ENCODE measurements around the gene GCDH.
"Not testable (repeated sequence)": the region's sequence is repeated elsewhere in the genome, so short reads cannot be mapped to it uniquely, and the experiment has no call there.

The GCDH gene

DNA sequence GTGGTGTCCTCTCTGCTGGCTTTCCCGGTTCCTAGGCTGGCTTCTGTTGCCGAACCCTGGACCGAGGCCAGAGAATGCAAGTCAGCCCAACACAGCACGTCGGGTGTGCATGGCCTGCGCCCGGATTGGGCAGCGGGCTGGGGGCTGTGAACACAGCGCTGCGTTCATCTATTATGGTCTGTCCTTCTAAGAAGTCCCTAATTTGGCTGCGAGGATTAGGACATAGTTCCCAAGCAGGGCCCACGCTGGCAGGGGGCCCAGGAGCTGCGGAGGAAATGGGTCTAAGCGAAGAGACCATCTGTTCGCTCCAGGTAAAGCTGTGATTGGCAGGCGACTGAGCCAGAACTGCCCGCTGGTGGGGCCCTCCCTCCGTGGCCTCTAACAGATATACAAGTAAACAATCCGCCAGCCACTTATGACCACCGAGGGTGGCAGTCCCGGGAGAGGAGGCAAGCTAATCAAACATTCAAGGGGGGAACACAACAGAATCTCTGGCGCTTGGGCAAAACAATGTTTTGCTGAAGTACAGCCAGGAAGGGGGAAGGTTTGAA is 22.1 kb downstream of the GCDH start:
- peak overlapping the region; percentile 38; the same call in 1 of the 2 replicates for H3K27ac ChIP-seq (ENCODE audit: low read length)
- TF ChIP-seq EZH2phosphoT487 (IDR thresholded peaks at IDR 0.05; ENCODE audit: low read length): no peak
- no peak for TF ChIP-seq EZH2 (optimal IDR thresholded peaks at IDR 0.05; ENCODE audit: low read depth, low read length)
- TF ChIP-seq, protein P1, sequence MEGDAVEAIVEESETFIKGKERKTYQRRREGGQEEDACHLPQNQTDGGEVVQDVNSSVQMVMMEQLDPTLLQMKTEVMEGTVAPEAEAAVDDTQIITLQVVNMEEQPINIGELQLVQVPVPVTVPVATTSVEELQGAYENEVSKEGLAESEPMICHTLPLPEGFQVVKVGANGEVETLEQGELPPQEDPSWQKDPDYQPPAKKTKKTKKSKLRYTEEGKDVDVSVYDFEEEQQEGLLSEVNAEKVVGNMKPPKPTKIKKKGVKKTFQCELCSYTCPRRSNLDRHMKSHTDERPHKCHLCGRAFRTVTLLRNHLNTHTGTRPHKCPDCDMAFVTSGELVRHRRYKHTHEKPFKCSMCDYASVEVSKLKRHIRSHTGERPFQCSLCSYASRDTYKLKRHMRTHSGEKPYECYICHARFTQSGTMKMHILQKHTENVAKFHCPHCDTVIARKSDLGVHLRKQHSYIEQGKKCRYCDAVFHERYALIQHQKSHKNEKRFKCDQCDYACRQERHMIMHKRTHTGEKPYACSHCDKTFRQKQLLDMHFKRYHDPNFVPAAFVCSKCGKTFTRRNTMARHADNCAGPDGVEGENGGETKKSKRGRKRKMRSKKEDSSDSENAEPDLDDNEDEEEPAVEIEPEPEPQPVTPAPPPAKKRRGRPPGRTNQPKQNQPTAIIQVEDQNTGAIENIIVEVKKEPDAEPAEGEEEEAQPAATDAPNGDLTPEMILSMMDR (IDR thresholded peaks at IDR 0.05; ENCODE audit: low read length): no peak
- no peak for DNase-seq
- H3K9ac ChIP-seq (ENCODE audit: low read length): no peak overlapping the region; the same call in 1 of the 2 replicates
- no peaks in the 10 kb centered on the region for H3K79me2 ChIP-seq (ENCODE audit: low read length)
- H3K27me3 ChIP-seq (replicated peaks; ENCODE audit: insufficient read depth, low read length): no peaks in the 10 kb centered on the region
- peaks cover 25% of the 10 kb centered on the region for H3F3A ChIP-seq (ENCODE audit: insufficient read depth, low read length)
- no peaks in the 10 kb centered on the region for H3K9me3 ChIP-seq (replicated peaks; ENCODE audit: insufficient read depth, low read length)
- H3K4me1 ChIP-seq (ENCODE audit: low read length): peaks cover 35% of the 10 kb centered on the region
- H2AFZ ChIP-seq (ENCODE audit: low read length): no peak overlapping the region
- H4K20me1 ChIP-seq (ENCODE audit: insufficient read depth, low read length): no peaks in the 10 kb centered on the region
- H3K36me3 ChIP-seq (replicated peaks; ENCODE audit: insufficient read depth, low read length): no peaks in the 10 kb centered on the region
- no peaks in the 10 kb centered on the region for H3K9me2 ChIP-seq (replicated peaks; ENCODE audit: insufficient read depth, low read length)
- no peak overlapping the region for H3K4me3 ChIP-seq (ENCODE audit: low read length)
- peak overlapping the region; percentile 26 for H3K4me2 ChIP-seq (ENCODE audit: low read depth, low read length)

DNA sequence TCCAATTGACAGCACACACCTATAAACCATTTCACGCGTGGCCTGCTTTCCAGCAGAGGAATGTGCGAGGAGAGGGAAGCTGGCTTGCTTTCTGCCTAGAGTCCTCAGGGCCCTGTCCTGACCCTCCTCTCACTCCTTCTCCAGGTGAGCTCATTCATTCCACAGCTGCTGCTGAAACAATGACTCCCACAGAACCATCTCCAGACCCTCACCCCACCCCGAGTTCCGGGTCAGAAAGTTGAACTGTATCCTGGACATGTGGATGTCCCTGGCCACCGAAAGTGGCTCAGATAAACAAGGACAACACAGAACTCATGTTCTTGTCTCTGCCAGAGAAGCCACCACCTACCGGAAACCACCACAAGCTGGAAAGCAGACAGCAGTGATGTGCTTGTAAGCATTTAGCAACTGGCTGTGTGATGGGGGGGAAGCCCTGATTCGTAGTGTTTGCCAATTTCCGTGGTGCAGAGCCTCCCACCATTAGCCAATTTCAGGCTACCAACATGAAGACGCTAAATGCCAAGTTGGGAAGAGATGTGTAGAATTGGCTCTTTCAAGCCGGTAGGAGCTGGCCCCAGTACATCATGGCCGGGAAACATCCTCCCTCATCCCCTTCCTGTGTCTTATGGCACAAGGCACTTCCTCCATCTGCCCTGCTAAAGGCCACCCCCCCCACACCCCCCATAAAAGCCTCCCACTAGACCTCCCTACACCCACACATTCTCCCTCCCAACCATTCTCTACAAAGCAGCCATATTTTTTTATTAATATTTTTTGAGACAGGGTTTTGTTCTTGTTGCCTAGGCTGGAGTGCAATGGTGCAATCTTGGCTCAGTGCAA is 23.1 kb downstream of the GCDH start:
- Histone ChIP-seq H3K4me2 (ENCODE audit: low read depth, low read length) (peak overlapping the region; percentile 58), H2AFZ (ENCODE audit: low read length) (peak overlapping the region; percentile 86), H3K9me3 (replicated peaks; ENCODE audit: insufficient read depth, low read length) (no peaks in the 10 kb centered on the region)

DNA sequence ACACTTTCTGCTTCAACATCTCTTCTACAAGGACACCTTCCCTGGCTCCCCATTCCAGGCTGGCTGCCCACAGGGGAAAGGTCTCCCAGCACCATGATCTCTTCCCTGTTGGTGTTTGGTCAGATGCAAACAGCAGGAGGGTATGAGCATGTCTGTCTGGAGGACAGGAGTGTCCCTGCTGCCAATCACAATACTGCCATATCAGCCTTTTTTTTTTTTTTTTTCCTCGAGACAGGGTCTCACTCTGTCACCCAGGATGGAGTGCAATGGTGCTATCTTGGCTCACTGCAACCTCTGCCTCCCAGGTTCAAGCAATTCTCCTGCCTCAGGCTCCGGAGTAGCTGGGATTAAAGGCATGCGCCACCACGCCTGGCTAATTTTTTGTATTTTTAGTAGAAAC is 24.9 kb downstream of the GCDH start:
- H3K4me3 ChIP-seq (ENCODE audit: low read length); H3K27me3 ChIP-seq (replicated peaks; ENCODE audit: insufficient read depth, low read length); H3K9me3 ChIP-seq (replicated peaks; ENCODE audit: insufficient read depth, low read length); H3K27ac ChIP-seq (ENCODE audit: low read length); H3K9me2 ChIP-seq (replicated peaks; ENCODE audit: insufficient read depth, low read length); H3K4me2 ChIP-seq (ENCODE audit: low read depth, low read length); H3K9ac ChIP-seq (ENCODE audit: low read length); H2AFZ ChIP-seq (ENCODE audit: low read length); DNase-seq; H3K36me3 ChIP-seq (replicated peaks; ENCODE audit: insufficient read depth, low read length); H4K20me1 ChIP-seq (ENCODE audit: insufficient read depth, low read length); H3K79me2 ChIP-seq (ENCODE audit: low read length): not testable (repeated sequence)
- Histone ChIP-seq H3F3A (ENCODE audit: insufficient read depth, low read length) (peaks cover 20% of the 10 kb centered on the region; the same call in 1 of the 2 replicates), H3K4me1 (ENCODE audit: low read length) (peaks cover 30% of the 10 kb centered on the region)

More for the DNA sequence above, 23.1 kb downstream of the GCDH start:
- DNase-seq: peak; percentile 76
- TF ChIP-seq, protein P1 (IDR thresholded peaks at IDR 0.05; ENCODE audit: low read length): no peak
- Histone ChIP-seq H3K9me2 (replicated peaks; ENCODE audit: insufficient read depth, low read length) (no peaks in the 10 kb centered on the region), H3K79me2 (ENCODE audit: low read length) (no peaks in the 10 kb centered on the region), H3K4me3 (ENCODE audit: low read length) (0 out of 2 replicates have a peak overlapping the region, but pooled peaks have one; percentile 7), H3K27me3 (replicated peaks; ENCODE audit: insufficient read depth, low read length) (no peaks in the 10 kb centered on the region), H3K9ac (ENCODE audit: low read length) (peak overlapping the region; percentile 12; the same call in 1 of the 2 replicates), H4K20me1 (ENCODE audit: insufficient read depth, low read length) (no peaks in the 10 kb centered on the region), H3K27ac (ENCODE audit: low read length) (peak overlapping the region; percentile 62), H3K4me1 (ENCODE audit: low read length) (peaks cover 32% of the 10 kb centered on the region), H3K36me3 (replicated peaks; ENCODE audit: insufficient read depth, low read length) (no peaks in the 10 kb centered on the region), H3F3A (ENCODE audit: insufficient read depth, low read length) (peaks cover 21% of the 10 kb centered on the region)

DNA sequence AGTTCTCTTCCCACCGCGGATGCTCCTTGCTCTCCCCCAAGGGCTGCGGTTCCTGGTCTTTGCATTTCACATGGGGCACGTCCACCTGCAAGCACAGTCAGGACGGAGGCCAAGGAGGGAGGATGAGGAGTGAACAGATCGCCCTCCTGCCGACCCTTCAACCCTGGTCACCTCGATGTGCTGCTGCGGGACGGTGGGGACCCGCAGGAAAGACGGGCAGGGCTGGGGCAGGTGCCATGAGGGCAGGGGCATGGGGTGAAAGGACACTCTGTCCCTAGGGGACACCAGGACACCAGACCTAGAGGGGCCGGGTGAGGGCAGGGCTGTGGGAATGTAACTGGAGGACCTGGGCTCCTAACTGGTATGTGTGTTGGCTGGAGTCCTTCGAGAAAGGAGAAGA is 27.3 kb downstream of the GCDH start:
- Histone ChIP-seq H3K27me3 (replicated peaks; ENCODE audit: insufficient read depth, low read length) (no peaks in the 10 kb centered on the region), H3K4me2 (ENCODE audit: low read depth, low read length) (no peak overlapping the region), H3K9me3 (replicated peaks; ENCODE audit: insufficient read depth, low read length) (no peaks in the 10 kb centered on the region), H3K79me2 (ENCODE audit: low read length) (no peaks in the 10 kb centered on the region), H3K4me3 (ENCODE audit: low read length) (no peak overlapping the region), H3K36me3 (replicated peaks; ENCODE audit: insufficient read depth, low read length) (peaks cover 2% of the 10 kb centered on the region; the same call in 1 of the 2 replicates), H3K27ac (ENCODE audit: low read length) (no peak overlapping the region), H3F3A (ENCODE audit: insufficient read depth, low read length) (peaks cover 19% of the 10 kb centered on the region), H3K9me2 (replicated peaks; ENCODE audit: insufficient read depth, low read length) (no peaks in the 10 kb centered on the region), H3K9ac (ENCODE audit: low read length) (no peak overlapping the region), H2AFZ (ENCODE audit: low read length) (no peak overlapping the region), H4K20me1 (ENCODE audit: insufficient read depth, low read length) (no peaks in the 10 kb centered on the region), H3K4me1 (ENCODE audit: low read length) (peaks cover 17% of the 10 kb centered on the region)
- no peak for TF ChIP-seq EZH2 (optimal IDR thresholded peaks at IDR 0.05; ENCODE audit: low read depth, low read length)
- TF ChIP-seq, protein P1 (IDR thresholded peaks at IDR 0.05; ENCODE audit: low read length): no peak
- no peak for TF ChIP-seq EZH2phosphoT487 (IDR thresholded peaks at IDR 0.05; ENCODE audit: low read length)
- DNase-seq: no peak

Data from MM.1S (cell line).